Activated CD8-positive, alpha-beta memory T cell treated with anti-CD3 and anti-CD28 coated beads for 36 hours (primary cell): ENCODE measurements around the gene GADD45B. TPM values are rescaled to one million over a fixed set of nuclear protein-coding genes. Genes with fewer than 3 reads are reported as not detected.

Experiments
- CTCF ChIA-PET: fragments of 350-600 bp; sonication (Branson Sonifier 250); formaldehyde crosslinking; loops from one replicate; lab custom pipeline; 2021; ENCODE audit warnings: antibody characterized with exemption; lab: Charles Lee
- POLR2A ChIA-PET: fragments of 350-600 bp; sonication (Branson Sonifier 250); formaldehyde crosslinking; loops from one replicate; lab custom pipeline; 2021; ENCODE audit warnings: antibody characterized with exemption; lab: Charles Lee
- total RNA-seq, 2 experiments: library from RNA; stranded (reverse); gene quantifications; one replicate each; pipeline ENCODE4 v1.2.3, GENCODE V29; 2021

Gene GADD45B
- total RNA-seq, 2 experiments from 2014 or later: 30.8 to 31.6 TPM

DNA sequence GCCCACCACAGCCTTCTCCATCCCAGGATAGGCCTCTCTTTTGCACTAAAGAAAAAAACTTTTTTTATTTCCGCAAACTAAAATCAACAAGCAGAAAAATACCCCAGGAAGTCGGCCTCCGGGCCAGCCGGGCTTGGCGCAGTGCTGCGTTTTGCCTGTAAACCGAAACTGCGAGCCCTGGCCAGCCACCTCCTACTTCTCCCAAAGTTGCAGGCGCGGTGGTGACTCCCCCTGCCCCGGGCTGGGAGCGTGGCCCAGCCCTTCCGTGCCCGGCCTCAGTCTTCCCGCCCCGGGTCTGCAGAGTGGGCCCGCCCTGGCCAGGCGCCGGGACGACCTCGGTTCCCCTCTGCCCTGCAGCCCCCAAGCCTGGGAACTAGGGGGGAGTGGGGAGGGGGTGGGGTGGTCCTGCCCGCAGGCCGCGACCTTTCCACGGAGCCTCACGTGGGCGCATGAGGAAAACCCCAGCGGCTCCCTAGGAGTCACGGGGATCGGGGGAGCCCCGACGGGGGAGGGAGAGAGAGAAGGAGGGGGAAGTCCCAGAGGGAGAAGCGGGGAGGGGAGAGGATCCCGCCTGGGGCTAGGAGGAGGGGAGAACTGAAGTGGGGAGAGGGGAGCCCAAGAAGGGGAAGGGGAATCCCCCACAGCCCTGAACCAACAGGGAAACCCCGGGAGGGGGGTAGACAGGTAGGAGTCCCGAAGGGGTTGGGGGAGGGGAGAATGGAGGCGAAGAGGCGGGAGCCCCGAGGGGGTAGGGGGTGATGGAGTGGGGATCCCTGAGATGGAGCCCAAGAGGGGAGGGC is 3.0 kb downstream of the GADD45B start:
- POLR2A ChIA-PET: interaction anchor here (0.7 to 3.8 kb wide), 2 partner anchors 74 to 131 kb away, joined by 3 to 76 read pairs; no protein-coding TSS in a partner anchor

GRCh38 chr19:2479556-2480194 is 3.7 kb downstream of the GADD45B start:
- ChIA-PET POLR2A (interaction anchor here (0.7 kb wide), 1 partner anchor 73 kb away, joined by 3 read pairs; no protein-coding TSS in a partner anchor), CTCF (interaction anchor here (1.2 to 6.2 kb wide), 2 partner anchors 122 to 132 kb away, joined by 3 to 98 read pairs; no protein-coding TSS in a partner anchor)

More for the DNA sequence above, 3.0 kb downstream of the GADD45B start:
- CTCF ChIA-PET: interaction anchor here (0.9 to 6.2 kb wide), 10 partner anchors 9 to 158 kb away, joined by 3 to 98 read pairs (median 4); no protein-coding TSS in a partner anchor

DNA sequence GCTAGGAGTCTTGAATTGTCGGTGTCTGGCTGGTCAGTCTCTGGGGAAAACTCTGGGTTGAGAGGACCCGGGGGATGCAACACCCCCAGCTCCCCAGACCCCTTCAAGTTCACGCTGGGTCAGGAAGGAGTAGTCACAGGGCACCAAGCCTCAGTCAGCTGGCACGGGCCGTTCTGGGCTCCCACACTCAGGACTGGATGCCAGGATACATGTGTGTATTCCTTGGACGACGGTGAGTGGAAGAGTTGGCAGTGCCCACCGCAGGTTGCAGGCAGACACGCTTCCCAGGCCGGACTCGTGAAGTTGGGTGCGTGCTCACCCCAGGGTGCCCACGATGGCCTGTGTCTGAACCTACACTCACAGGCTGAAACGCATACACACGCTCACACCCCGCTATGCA is 5.5 kb downstream of the GADD45B start:
- POLR2A ChIA-PET: no interaction called here
- CTCF ChIA-PET: interaction anchor here (0.5 to 1.1 kb wide), 2 partner anchors 9 to 64 kb away, joined by 3 read pairs; no protein-coding TSS in a partner anchor

DNA sequence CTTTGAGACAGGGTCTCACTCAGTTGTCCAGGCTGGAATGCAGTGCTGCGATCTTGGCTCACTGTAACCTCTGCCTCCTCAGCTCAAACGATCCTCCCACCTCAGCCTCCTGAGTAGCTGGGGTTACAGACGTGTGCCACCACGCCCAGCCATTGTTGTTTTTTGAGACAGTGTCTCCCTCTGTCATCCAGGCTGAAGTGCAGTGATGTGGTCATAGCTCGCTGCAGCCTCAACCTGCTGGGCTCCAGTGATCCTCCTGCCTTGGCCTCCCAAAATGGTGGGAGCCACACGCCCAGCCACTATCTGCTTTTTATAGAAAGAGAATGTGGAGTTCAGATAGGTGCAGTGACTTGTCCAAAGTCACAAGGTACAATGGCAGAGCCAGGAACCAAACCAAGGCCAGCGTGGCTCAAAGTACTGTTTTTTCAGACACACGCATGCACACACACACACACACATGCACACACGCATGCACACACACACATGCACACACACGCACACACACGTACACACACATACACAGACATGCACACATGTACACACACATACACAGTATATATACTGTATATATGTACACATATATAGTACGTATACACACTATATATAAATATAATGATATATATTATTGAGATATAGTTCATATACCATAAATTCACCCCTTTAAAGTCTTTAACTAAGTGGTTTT is 6.6 kb downstream of the GADD45B start:
- POLR2A ChIA-PET: no interaction called here
- CTCF ChIA-PET: interaction anchor here (0.5 to 1.1 kb wide), 2 partner anchors 8 to 118 kb away, joined by 3 read pairs; no protein-coding TSS in a partner anchor

DNA sequence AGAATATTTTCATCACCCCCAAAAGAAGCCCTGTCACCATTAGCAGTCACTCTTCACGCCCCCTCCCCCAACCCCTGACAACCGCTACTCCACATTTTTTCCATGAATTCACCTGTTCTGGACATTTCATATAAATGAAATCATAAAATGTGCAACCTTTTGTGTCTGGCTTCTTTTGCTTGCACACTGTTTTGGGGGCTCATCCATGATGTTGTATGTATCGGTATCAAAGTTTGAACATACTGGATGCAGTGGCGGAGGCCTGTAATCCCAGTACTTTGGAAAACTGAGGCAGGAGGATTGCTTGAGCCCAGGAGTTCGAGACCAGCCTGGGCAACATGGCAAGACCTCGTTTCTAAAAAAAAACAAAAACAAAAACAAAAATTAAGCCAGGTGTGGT is 7.2 kb downstream of the GADD45B start:
- POLR2A ChIA-PET: no interaction called here
- CTCF ChIA-PET: no interaction called here

GRCh38 chr19:2483484-2484151 is 7.7 kb downstream of the GADD45B start:
- POLR2A ChIA-PET: interaction anchor here (1.2 kb wide), 1 partner anchor 8 kb away, joined by 4 read pairs; the partner anchor contains the start of gene GADD45B

DNA sequence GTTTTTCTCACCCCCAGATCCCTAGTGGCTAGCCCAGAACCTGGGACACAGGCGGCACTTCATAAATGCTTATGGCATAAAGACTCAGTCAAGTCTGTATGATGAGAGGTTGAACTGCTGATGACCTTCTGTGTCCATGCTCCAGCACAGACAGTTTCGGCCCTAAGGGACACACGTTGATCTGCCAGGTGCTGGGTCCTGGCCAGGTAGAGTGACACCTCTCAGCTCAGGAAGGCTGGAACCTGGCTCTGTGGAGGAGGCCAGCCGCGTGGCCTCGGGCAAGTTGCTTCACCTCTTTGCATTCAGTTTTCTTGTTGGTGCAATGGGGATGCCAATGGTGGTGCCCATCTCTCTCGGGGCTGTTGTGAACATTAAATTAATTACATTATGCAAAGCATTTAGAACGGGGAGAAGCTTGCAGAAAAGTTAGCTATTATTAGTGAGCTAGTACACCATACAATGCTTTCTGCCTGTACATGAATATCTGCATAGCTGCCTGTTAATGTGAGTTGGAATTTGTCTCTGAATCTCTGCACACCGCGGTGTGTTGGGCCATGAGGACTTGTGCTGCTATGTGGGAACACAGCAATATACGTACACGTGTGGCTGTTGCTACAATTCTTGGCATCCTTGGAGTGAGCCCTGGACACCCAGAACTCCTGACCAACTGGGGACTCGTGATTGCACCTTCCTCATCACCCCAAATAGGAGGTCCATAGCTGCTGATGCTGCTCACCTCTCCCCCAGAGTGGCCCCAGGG is 8.4 kb downstream of the GADD45B start:
- CTCF ChIA-PET: interaction anchor here (0.9 kb wide), 1 partner anchor 164 kb away, joined by 3 read pairs; no protein-coding TSS in a partner anchor
- POLR2A ChIA-PET: interaction anchor here (1.2 kb wide), 1 partner anchor 8 kb away, joined by 4 read pairs; the partner anchor contains the start of gene GADD45B

More at GRCh38 chr19:2483484-2484151, 7.7 kb downstream of the GADD45B start:
- CTCF ChIA-PET: no interaction called here

- POLR2A ChIA-PET: no interaction called here
- CTCF ChIA-PET: interaction anchor here (0.9 kb wide), 1 partner anchor 163 kb away, joined by 3 read pairs; no protein-coding TSS in a partner anchor
Observed at GRCh38 chr19:2485428-2485827, 9.5 kb downstream of the GADD45B start.

- CTCF ChIA-PET: interaction anchor here (0.6 kb wide), 1 partner anchor 95 kb away, joined by 4 read pairs; no protein-coding TSS in a partner anchor
- POLR2A ChIA-PET: no interaction called here
Observed at GRCh38 chr19:2487090-2487489, 11.2 kb downstream of the GADD45B start.

- CTCF ChIA-PET: interaction anchor here (0.5 to 1.2 kb wide), 4 partner anchors 10 to 135 kb away, joined by 3 to 4 read pairs (median 4); no protein-coding TSS in a partner anchor
- POLR2A ChIA-PET: interaction anchor here (1.3 kb wide), 1 partner anchor 12 kb away, joined by 3 read pairs; the partner anchor contains the start of gene GADD45B
Observed at GRCh38 chr19:2487842-2488241, 11.9 kb downstream of the GADD45B start.

GRCh38 chr19:2488405-2488941 is 12.5 kb downstream of the GADD45B start:
- ChIA-PET CTCF (interaction anchor here (0.5 to 1.2 kb wide), 4 partner anchors 11 to 134 kb away, joined by 3 to 4 read pairs (median 3); partner anchors contain the start of gene GADD45B), POLR2A (interaction anchor here (1.3 kb wide), 1 partner anchor 13 kb away, joined by 3 read pairs; the partner anchor contains the start of gene GADD45B)

GRCh38 chr19:2488942-2489731 is 13.2 kb downstream of the GADD45B start:
- POLR2A ChIA-PET: interaction anchor here (1.3 kb wide), 1 partner anchor 13 kb away, joined by 3 read pairs; the partner anchor contains the start of gene GADD45B
- CTCF ChIA-PET: interaction anchor here (0.8 to 1.2 kb wide), 3 partner anchors 11 to 48 kb away, joined by 3 to 4 read pairs (median 3); partner anchors contain the start of gene GADD45B

GRCh38 chr19:2490659-2491058 is 14.7 kb downstream of the GADD45B start:
- ChIA-PET POLR2A (no interaction called here), CTCF (interaction anchor here (0.7 to 1.0 kb wide), 2 partner anchors 9 to 324 kb away, joined by 3 to 5 read pairs; no protein-coding TSS in a partner anchor)

DNA sequence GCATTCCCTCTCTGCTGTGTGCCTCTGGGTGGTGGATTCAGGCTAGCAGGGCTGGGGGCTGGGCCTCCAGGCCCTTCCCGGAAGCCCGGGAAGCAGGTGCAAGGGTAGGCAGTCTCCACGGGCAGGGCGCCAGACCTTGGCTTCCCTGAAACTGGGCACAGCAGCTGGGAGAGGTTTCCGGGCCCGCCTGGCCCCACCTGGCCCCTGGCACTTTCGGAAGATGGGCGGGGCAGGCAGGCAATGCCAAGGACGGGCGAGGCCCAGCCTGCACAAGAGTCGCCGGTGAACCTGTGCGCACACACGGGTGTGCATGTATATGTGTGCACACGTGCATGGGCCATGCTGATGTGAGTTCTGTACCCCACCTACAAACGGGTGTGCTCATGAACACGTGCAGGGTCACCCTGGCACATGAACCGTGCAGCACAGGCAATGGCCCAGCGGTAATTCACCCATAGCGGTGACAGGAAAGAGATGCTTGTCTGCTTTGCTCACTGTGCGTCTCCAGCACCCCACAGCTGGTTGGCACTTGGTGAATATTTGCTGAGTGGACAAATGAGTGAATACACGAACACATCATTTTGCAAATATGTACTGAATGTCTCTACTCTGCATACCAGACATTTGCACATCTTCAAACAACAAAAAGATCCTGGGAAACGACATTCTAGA is 15.3 kb downstream of the GADD45B start:
- POLR2A ChIA-PET: no interaction called here
- CTCF ChIA-PET: no interaction called here

- CTCF ChIA-PET: interaction anchor here (1.4 kb wide), 1 partner anchor 11 kb away, joined by 5 read pairs; no protein-coding TSS in a partner anchor
- POLR2A ChIA-PET: no interaction called here
Observed at GRCh38 chr19:2492870-2493269, 16.9 kb downstream of the GADD45B start.
